BJ (cell line): ENCODE data around the gene NDUFV1. TPM values are rescaled to one million over a fixed set of nuclear protein-coding genes. Genes with fewer than 3 reads are reported as not detected.

Source experiments
- CTCF ChIA-PET: fragments of 350-600 bp; formaldehyde crosslinking; extraction: SDS; loops from one replicate; lab custom pipeline; 2021; ENCODE audit warnings: antibody characterized with exemption, inconsistent platforms; lab: Yijun Ruan, JAX
- POLR2A ChIA-PET: fragments of 300-600 bp; sonication (Branson Sonifier 250); formaldehyde crosslinking; extraction: SDS; loops from one replicate; lab custom pipeline; 2021; ENCODE audit warnings: antibody characterized with exemption; lab: Charles Lee
- DNase-seq: peaks from one replicate; pipeline ENCODE4 v3.0.0-alpha.2; 2011; ENCODE audit warnings: low read depth
- H3K27me3 ChIP-seq: 2 replicates; pipeline ENCODE4 v1.6.0; 2011; ENCODE audit warnings: low read length; ENCODE audit not compliant: control insufficient read depth, insufficient read depth
- H3K36me3 ChIP-seq: 2 replicates; pipeline ENCODE4 v1.5.1; 2011; ENCODE audit warnings: low read length; ENCODE audit not compliant: control insufficient read depth, insufficient read depth
- H3K4me3 ChIP-seq: 2 replicates; pipeline ENCODE4 v1.5.1; 2011; ENCODE audit warnings: low read depth, mild to moderate bottlenecking, control low read depth, low read length
- CTCF ChIP-seq: IDR thresholded peaks from 2 replicates; pipeline ENCODE4 v1.5.1; 2011; ENCODE audit warnings: low read depth, mild to moderate bottlenecking, control low read depth, inconsistent platforms, low read length, moderate library complexity; ENCODE audit not compliant: insufficient read depth
- polyA plus RNA-seq: library from polyadenylated mRNA; depleted of rRNA; stranded (reverse); fragments of >200 nt; gene quantifications from 2 replicates; pipeline ENCODE4 v1.2.3, GENCODE V29; 2011

Gene NDUFV1
- polyA plus RNA-seq, 1 experiment, result 149 TPM

DNA sequence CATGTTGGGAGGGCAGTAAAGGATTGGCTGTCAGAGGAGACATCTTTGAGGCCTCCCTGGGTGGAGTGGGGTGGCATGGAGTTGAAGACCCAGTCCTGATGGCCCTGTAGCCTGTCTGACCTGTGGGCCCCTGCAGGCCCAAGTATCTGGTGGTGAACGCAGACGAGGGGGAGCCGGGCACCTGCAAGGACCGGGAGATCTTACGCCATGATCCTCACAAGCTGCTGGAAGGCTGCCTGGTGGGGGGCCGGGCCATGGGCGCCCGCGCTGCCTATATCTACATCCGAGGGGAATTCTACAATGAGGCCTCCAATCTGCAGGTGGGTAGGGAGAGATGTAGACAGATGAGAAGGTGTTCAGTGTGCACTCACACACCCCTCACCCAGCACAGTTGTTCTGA lies 2.6 kb downstream of the NDUFV1 start:
- peaks cover 26% of the 10 kb centered on the region for H3K36me3 ChIP-seq
- no peak for TF ChIP-seq CTCF
- CTCF ChIA-PET, result interaction anchor here (0.7 to 2.2 kb wide), 4 partner anchors 8 to 26 kb away, joined by 3 to 13 read pairs (median 4); partner anchors contain the start of genes GSTP1 and NUDT8
- POLR2A ChIA-PET, result no interaction called here
- no peak for DNase-seq
- H3K27me3 ChIP-seq, result no peaks in the 10 kb centered on the region
- no peak overlapping the region for H3K4me3 ChIP-seq

GRCh38 chr11:67610302-67610868 lies 3.6 kb downstream of the NDUFV1 start:
- no peaks in the 10 kb centered on the region for H3K27me3 ChIP-seq
- ChIA-PET POLR2A (no interaction called here), CTCF (no interaction called here)
- no peak for DNase-seq
- no peak for TF ChIP-seq CTCF
- H3K36me3 ChIP-seq, result peaks cover 26% of the 10 kb centered on the region
- H3K4me3 ChIP-seq, result no peak overlapping the region

GRCh38 chr11:67611165-67611564 lies 4.4 kb downstream of the NDUFV1 start:
- ChIA-PET CTCF (interaction anchor here (10.0 kb wide), 1 partner anchor 18 kb away, joined by 88 read pairs; the partner anchor contains the start of gene NUDT8), POLR2A (no interaction called here)
- Histone ChIP-seq H3K27me3 (peaks cover 6% of the 10 kb centered on the region), H3K36me3 (peaks cover 26% of the 10 kb centered on the region), H3K4me3 (no peak overlapping the region)
- no peak for TF ChIP-seq CTCF
- DNase-seq, result no peak

DNA sequence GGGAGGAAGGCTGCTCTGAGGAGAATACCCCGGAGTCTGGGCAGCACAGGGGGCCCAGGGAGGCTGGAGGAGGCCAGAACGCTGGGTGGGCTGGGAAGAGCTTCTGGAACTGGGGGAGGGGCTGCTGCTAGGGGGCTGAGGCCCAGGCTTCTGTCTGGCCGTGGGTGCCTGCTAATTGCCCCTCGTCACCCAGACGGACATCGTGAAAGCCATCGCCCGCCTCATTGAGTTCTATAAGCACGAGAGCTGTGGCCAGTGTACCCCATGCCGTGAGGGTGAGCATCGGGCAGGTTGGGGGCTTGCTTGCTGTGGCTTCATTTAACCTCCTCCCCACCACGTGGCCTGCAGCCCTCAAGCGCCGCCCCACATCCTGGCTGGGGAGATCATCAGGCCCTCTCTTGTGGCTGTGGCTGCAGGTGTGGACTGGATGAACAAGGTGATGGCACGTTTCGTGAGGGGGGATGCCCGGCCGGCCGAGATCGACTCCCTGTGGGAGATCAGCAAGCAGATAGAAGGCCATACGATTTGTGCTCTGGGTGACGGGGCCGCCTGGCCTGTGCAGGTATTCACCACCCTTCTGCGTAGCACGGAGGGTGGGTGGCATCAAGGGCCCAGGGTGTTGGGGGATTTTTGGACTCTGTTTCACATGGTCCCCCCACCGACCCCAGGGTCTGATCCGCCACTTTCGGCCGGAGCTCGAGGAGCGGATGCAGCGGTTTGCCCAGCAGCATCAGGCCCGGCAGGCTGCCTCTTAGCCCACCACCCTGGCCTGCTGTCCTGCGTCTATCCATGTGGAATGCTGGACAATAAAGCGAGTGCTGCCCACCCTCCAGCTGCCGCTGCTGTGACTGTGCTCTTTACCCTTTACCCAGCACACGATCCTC lies 5.2 kb downstream of the NDUFV1 start:
- Histone ChIP-seq H3K36me3 (peaks cover 26% of the 10 kb centered on the region), H3K4me3 (no peak overlapping the region), H3K27me3 (peaks cover 12% of the 10 kb centered on the region)
- no peak for DNase-seq
- ChIA-PET POLR2A (no interaction called here), CTCF (interaction anchor here (10.0 kb wide), 1 partner anchor 17 kb away, joined by 88 read pairs; the partner anchor contains the start of gene NUDT8)
- no peak for TF ChIP-seq CTCF

DNA sequence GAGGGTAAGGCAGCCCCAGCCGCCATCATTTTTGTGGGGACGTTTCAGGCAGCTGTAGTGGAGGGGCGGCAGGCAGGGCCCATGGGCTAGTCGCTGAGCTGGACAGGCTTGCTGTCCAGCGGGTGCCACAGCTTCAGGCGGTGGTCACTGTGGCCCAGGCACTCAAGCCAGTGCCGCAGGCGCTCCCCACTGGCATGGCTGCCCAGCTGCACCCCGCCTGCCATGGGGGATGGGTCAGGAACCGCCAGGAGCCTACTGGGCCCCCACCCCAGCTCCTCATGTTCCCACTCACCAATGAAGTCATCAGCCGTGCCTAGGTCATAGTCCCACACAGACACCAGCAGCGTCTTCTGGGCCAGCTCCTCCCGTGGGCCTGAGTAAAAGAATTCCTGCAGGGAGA lies 6.0 kb downstream of the NDUFV1 start:
- Histone ChIP-seq H3K36me3 (peaks cover 26% of the 10 kb centered on the region), H3K27me3 (peaks cover 13% of the 10 kb centered on the region), H3K4me3 (no peak overlapping the region)
- CTCF ChIA-PET, result interaction anchor here (10.0 kb wide), 1 partner anchor 16 kb away, joined by 88 read pairs; the partner anchor contains the start of gene NUDT8
- TF ChIP-seq CTCF, result no peak
- POLR2A ChIA-PET, result no interaction called here
- no peak for DNase-seq
